HepG2 (cell line): Measurements from ENCODE around the gene KLHL17. TPM values are rescaled to one million over a fixed set of nuclear protein-coding genes. Genes with fewer than 3 reads are reported as not detected.

ENCODE experiments used
- ATAC-seq: fragments of 200-7000 bp; cut with Tn5 transposase; 3 replicates; pipeline ENCODE4 v1.9.1; 2020; ENCODE audit warnings: mild to moderate bottlenecking, moderate library complexity
- BruUV-seq: library from RNA; stranded (reverse); fragments of 400-500 nt; replicated peaks from 2 replicates; lab custom pipeline; 2021; lab: Mats Ljungman, UMichigan
- CTCF ChIA-PET: fragments of 300-600 bp; formaldehyde crosslinking; extraction: SDS; loops from one replicate; lab custom pipeline; 2021; ENCODE audit warnings: low total read pairs, inconsistent platforms, low intra/inter-chr PET ratio; lab: Yijun Ruan, JAX
- POLR2A ChIA-PET: fragments of 350-600 bp; sonication (Branson Sonifier 250); formaldehyde crosslinking; loops from one replicate; lab custom pipeline; 2020; ENCODE audit warnings: antibody characterized with exemption, inconsistent platforms; lab: Yijun Ruan, JAX
- DNase-seq: peaks from one replicate; pipeline ENCODE4 v3.0.0-alpha.2; 2015; ENCODE audit warnings: low spot score
- FAIRE-seq: peaks from 3 replicates; lab custom pipeline; 2011; peaks lifted over from hg19 to GRCh38; lab: Jason Lieb, UNC
- H2AFZ ChIP-seq: one replicate; pipeline ENCODE4 v1.6.1; 2011; ENCODE audit warnings: low read length, inconsistent platforms
- H3K27ac ChIP-seq: fragments of 300-600 bp; 3 replicates; pipeline ENCODE4 v1.8.0; 2011; ENCODE audit warnings: mixed run types, mild to moderate bottlenecking, mixed read lengths, low read length, inconsistent platforms; ENCODE audit not compliant: insufficient read depth; ENCODE audit errors: extremely low read length
- H3K27me3 ChIP-seq, 2 experiments: fragments of 200-600 bp in 1 of 2; 2 replicates in 1 of 2; 3 replicates in 1 of 2; pipeline versions ENCODE4 v1.6.0 to v1.8.0; 2011; ENCODE audit warnings: low read length in 2 of 2, mild to moderate bottlenecking in 2 of 2, moderate library complexity in 2 of 2, inconsistent platforms in 1 of 2; ENCODE audit not compliant: insufficient read depth in 2 of 2, control insufficient read depth in 1 of 2
- H3K36me3 ChIP-seq, 2 experiments: fragments of 200-600 bp in 1 of 2; replicated peaks in 1 of 2; 2 replicates in 1 of 2; 3 replicates in 1 of 2; pipeline versions ENCODE4 v1.5.1 to v1.8.0; 2011; ENCODE audit warnings: low read length in 2 of 2, inconsistent platforms in 1 of 2; ENCODE audit not compliant: insufficient read depth in 2 of 2, control insufficient read depth in 1 of 2
- H3K4me1 ChIP-seq: 2 replicates; pipeline ENCODE4 v1.5.1; 2012; ENCODE audit warnings: low read length, inconsistent platforms; ENCODE audit not compliant: insufficient read depth
- H3K4me2 ChIP-seq: 2 replicates; pipeline ENCODE4 v1.6.0; 2011; ENCODE audit warnings: low read depth, low read length, inconsistent platforms
- H3K4me3 ChIP-seq, 3 experiments: fragments of 200-600 bp in 1 of 3; sonication (generic), shearing (Covaris generic) in 1 of 3; replicated peaks in 1 of 3; 2 replicates each; pipeline ENCODE4 v1.5.1; 2011 to 2016; ENCODE audit warnings: low read length in 3 of 3, inconsistent platforms in 2 of 3, low read depth in 2 of 3, mild to moderate bottlenecking in 2 of 3, control low read depth in 1 of 3, mixed read lengths in 1 of 3; ENCODE audit not compliant: insufficient read depth in 1 of 3
- H3K79me2 ChIP-seq: one replicate; pipeline ENCODE4 v1.6.1; 2011; ENCODE audit warnings: low read length, inconsistent platforms; ENCODE audit not compliant: insufficient read depth
- H3K9ac ChIP-seq: 2 replicates; pipeline ENCODE4 v1.6.0; 2011; ENCODE audit warnings: mild to moderate bottlenecking, low read depth, low read length, inconsistent platforms; ENCODE audit not compliant: insufficient read depth
- H3K9me3 ChIP-seq: 2 replicates; pipeline ENCODE4 v1.5.1; 2012; ENCODE audit warnings: mild to moderate bottlenecking, low read length
- H4K20me1 ChIP-seq: 2 replicates; pipeline ENCODE4 v1.6.0; 2011; ENCODE audit warnings: inconsistent platforms, mild to moderate bottlenecking, low read length, moderate library complexity; ENCODE audit not compliant: insufficient read depth
- ARID3A ChIP-seq: IDR thresholded peaks from 2 replicates; pipeline ENCODE4 v1.6.1; 2012; ENCODE audit warnings: low read depth, low read length, improper control_type of control experiment
- ELK4 ChIP-seq: sonication (generic); formaldehyde crosslinking; IDR thresholded peaks from 2 replicates; pipeline ENCODE4 v1.9.0; 2021; ENCODE audit warnings: missing genetic modification reagents, borderline replicate concordance
- FLYWCH1 ChIP-seq: sonication (generic); formaldehyde crosslinking; IDR thresholded peaks from 2 replicates; pipeline ENCODE4 v1.8.1; 2023; ENCODE audit warnings: mild to moderate bottlenecking, missing genetic modification reagents
- LBX2 ChIP-seq: sonication (generic); formaldehyde crosslinking; IDR thresholded peaks from 2 replicates; pipeline ENCODE4 v1.5.0; 2020; ENCODE audit warnings: missing genetic modification reagents, mild to moderate bottlenecking, borderline replicate concordance
- MLXIP ChIP-seq: sonication (generic); formaldehyde crosslinking; IDR thresholded peaks from 2 replicates; pipeline ENCODE4 v1.9.0; 2021; ENCODE audit warnings: missing genetic modification reagents, borderline replicate concordance
- SIN3A ChIP-seq: IDR thresholded peaks from 2 replicates; pipeline ENCODE4 v1.6.1; 2011; ENCODE audit warnings: low read depth, mild to moderate bottlenecking, control low read depth, low read length, borderline replicate concordance
- SMYD3 ChIP-seq: sonication (generic); formaldehyde crosslinking; IDR thresholded peaks from 2 replicates; pipeline ENCODE4 v1.8.1; 2023; ENCODE audit warnings: mild to moderate bottlenecking, missing genetic modification reagents
- TFDP1 ChIP-seq: IDR thresholded peaks from 2 replicates; pipeline ENCODE4 v1.6.1; 2016; ENCODE audit warnings: missing compliant biosample characterization, missing genetic modification reagents, borderline replicate concordance
- ZEB1 ChIP-seq: IDR thresholded peaks from 2 replicates; pipeline ENCODE4 v1.6.1; 2012; ENCODE audit warnings: mild to moderate bottlenecking, low read depth, inconsistent platforms; ENCODE audit not compliant: insufficient replicate concordance
- ZFP62 ChIP-seq: sonication (generic); formaldehyde crosslinking; IDR thresholded peaks from 2 replicates; pipeline ENCODE4 v1.4.0; 2020; ENCODE audit warnings: missing genetic modification reagents
- ZMYM4 ChIP-seq: sonication (generic); formaldehyde crosslinking; IDR thresholded peaks from 2 replicates; pipeline ENCODE4 v1.8.1; 2023; ENCODE audit warnings: mild to moderate bottlenecking, missing genetic modification reagents
- ZNF552 ChIP-seq: sonication (generic); formaldehyde crosslinking; IDR thresholded peaks from 2 replicates; pipeline ENCODE4 v1.9.0; 2022; ENCODE audit warnings: missing genetic modification reagents, mild to moderate bottlenecking, borderline replicate concordance
- ZNF570 ChIP-seq: sonication (generic); formaldehyde crosslinking; IDR thresholded peaks from 2 replicates; pipeline ENCODE4 v1.4.0; 2020; ENCODE audit warnings: mild to moderate bottlenecking, missing genetic modification reagents, borderline replicate concordance
- ZNF660 ChIP-seq: sonication (generic); formaldehyde crosslinking; IDR thresholded peaks from 2 replicates; pipeline ENCODE4 v1.5.1; 2020; ENCODE audit warnings: mild to moderate bottlenecking, low read depth, missing genetic modification reagents, borderline replicate concordance
- ZSCAN31 ChIP-seq: sonication (generic); formaldehyde crosslinking; IDR thresholded peaks from 2 replicates; pipeline ENCODE4 v1.5.0; 2020; ENCODE audit warnings: low read depth, mild to moderate bottlenecking, missing genetic modification reagents
- WGBS: methylation state at CpG from one replicate; pipeline ENCODE4 v1.1.6; 2017; ENCODE audit warnings: low lambda C conversion rate; 5-methylcytosine and 5-hydroxymethylcytosine counted together
- in situ Hi-C: cut with HindIII; loops from 2 replicates; pipeline ENCODE4 v1.10.0; 2017; ENCODE audit warnings: low pct_unique_long_range_greater_than_20kb; ENCODE audit not compliant: extremely low pct_ligation_motif_present
- intact Hi-C: fragments of 100-400 bp; cut with micrococcal nuclease; formaldehyde crosslinking; loops from one replicate; pipeline ENCODE4 v1.10.0; 2022; ENCODE audit not compliant: unreplicated experiment
- polyA plus RNA-seq, 8 experiments: library from polyadenylated mRNA; depleted of rRNA in 3 of 8; stranded (reverse) in 7 of 8; unstranded in 1 of 8; fragments of >200 nt; fragmentation: Illumina TruSeq in 4 of 8; extraction: Trizol in 4 of 8; gene quantifications; 2 replicates each; pipeline versions ENCODE4 v1.2.1 to v1.2.3, GENCODE V29; 2011 to 2016; ENCODE audit warnings: low read depth in 4 of 8, missing spikeins in 1 of 8, mixed read lengths in 1 of 8; ENCODE audit not compliant: insufficient read depth in 1 of 8
- total RNA-seq, 5 experiments: library from RNA; depleted of rRNA; stranded (reverse); fragments of >200 nt; fragmentation: Illumina TruSeq; extraction: Trizol; gene quantifications; 2 replicates each; pipeline ENCODE4 v1.2.3, GENCODE V29; 2016; ENCODE audit warnings: low read depth in 1 of 5

Gene KLHL17
- total and polyA plus RNA-seq, 2 of the 13 experiments (the other 11 are each of a cell fraction or from before 2014, with no cell fraction given) = 9.3 to 24.7 TPM

GRCh38 chr1:962381-963300 is 2.3 kb downstream of the KLHL17 start:
- FAIRE-seq = no peak
- WGBS = 97% methylated on average over 22 of the region's 57 CpGs
- H3K4me2 ChIP-seq = no peak overlapping the region
- no peak for TF ChIP-seq ZNF660 (CRISPR knock-in tag)
- TF ChIP-seq LBX2 (CRISPR knock-in tag) = no peak
- TF ChIP-seq SMYD3 (CRISPR knock-in tag) = no peak
- no peak for TF ChIP-seq ZNF570 (CRISPR knock-in tag)
- TF ChIP-seq ZFP62 (CRISPR knock-in tag) = no peak
- no peak for TF ChIP-seq ZSCAN31 (CRISPR knock-in tag)
- no peak for TF ChIP-seq ARID3A
- TF ChIP-seq MLXIP (CRISPR knock-in tag) = no peak
- no peak for TF ChIP-seq ZNF552
- no peak for TF ChIP-seq TFDP1 (CRISPR knock-in tag)
- no peak for TF ChIP-seq ZEB1
- no peak for TF ChIP-seq SIN3A
- TF ChIP-seq ZMYM4 (CRISPR knock-in tag) = no peak
- no peak for TF ChIP-seq FLYWCH1 (CRISPR knock-in tag)
- no peak for TF ChIP-seq ELK4 (CRISPR knock-in tag)

More at GRCh38 chr1:962381-963300, 2.3 kb downstream of the KLHL17 start:
- H4K20me1 ChIP-seq = peaks cover 9% of the 10 kb centered on the region
- peaks cover 27% of the 10 kb centered on the region for H3K4me1 ChIP-seq
- peaks cover 12% of the 10 kb centered on the region for H3K79me2 ChIP-seq
- H3K9ac ChIP-seq = no peak overlapping the region
- CTCF ChIA-PET = no interaction called here
- H3K27ac ChIP-seq = no peak overlapping the region
- POLR2A ChIA-PET = no interaction called here
- no peaks in the 10 kb centered on the region for H3K9me3 ChIP-seq
- H2AFZ ChIP-seq = no peak overlapping the region
- peaks cover under 1 to 6% of the 10 kb centered on the region in 2 experiments; a peak in 2 of 5 replicates for H3K36me3 ChIP-seq
- H3K4me3 ChIP-seq = no peak overlapping the region
- in situ Hi-C loops = no loop called here
- DNase-seq (no peak), ATAC-seq (no peak)
- intact Hi-C loops = no loop called here
- no TSS peak for BruUV-seq
- peaks cover 0 to 4% of the 10 kb centered on the region in 2 experiments; a peak in 2 of 5 replicates for H3K27me3 ChIP-seq
